Panc1 (cell line): ENCODE results near the gene SEMA3B.

Experiments
- CTCF ChIP-seq: fragments of 450-650 bp; IDR thresholded peaks from 2 replicates; pipeline ENCODE4 v1.5.1; 2017; ENCODE audit warnings: mild to moderate bottlenecking
- POLR2AphosphoS5 ChIP-seq: IDR thresholded peaks from 2 replicates; pipeline ENCODE4 v1.6.1; 2012; ENCODE audit warnings: mild to moderate bottlenecking, low read depth, low read length, moderate library complexity
- SIN3A ChIP-seq: IDR thresholded peaks from 2 replicates; pipeline ENCODE4 v1.6.1; 2012; ENCODE audit warnings: low read depth, mild to moderate bottlenecking, low read length, moderate library complexity, borderline replicate concordance; ENCODE audit not compliant: insufficient read depth
- TCF7L2 ChIP-seq: IDR thresholded peaks from 2 replicates; pipeline ENCODE4 v1.6.1; 2011; ENCODE audit warnings: mild to moderate bottlenecking, low read depth, low read length, inconsistent platforms
- TF ChIP-seq, protein P1 (sequence below), 2 experiments: IDR thresholded peaks; 2 replicates each; pipeline ENCODE4 v1.6.1; 2011 to 2012; ENCODE audit warnings: low read depth in 2 of 2, control low read depth in 1 of 2, low read length in 1 of 2, mild to moderate bottlenecking in 1 of 2, moderate library complexity in 1 of 2; ENCODE audit not compliant: insufficient read depth in 1 of 2

- no peak for TF ChIP-seq CTCF
- no peak for TF ChIP-seq POLR2AphosphoS5
- TF ChIP-seq SIN3A = no peak
- TF ChIP-seq TCF7L2 = no peak
- TF ChIP-seq, protein P1, sequence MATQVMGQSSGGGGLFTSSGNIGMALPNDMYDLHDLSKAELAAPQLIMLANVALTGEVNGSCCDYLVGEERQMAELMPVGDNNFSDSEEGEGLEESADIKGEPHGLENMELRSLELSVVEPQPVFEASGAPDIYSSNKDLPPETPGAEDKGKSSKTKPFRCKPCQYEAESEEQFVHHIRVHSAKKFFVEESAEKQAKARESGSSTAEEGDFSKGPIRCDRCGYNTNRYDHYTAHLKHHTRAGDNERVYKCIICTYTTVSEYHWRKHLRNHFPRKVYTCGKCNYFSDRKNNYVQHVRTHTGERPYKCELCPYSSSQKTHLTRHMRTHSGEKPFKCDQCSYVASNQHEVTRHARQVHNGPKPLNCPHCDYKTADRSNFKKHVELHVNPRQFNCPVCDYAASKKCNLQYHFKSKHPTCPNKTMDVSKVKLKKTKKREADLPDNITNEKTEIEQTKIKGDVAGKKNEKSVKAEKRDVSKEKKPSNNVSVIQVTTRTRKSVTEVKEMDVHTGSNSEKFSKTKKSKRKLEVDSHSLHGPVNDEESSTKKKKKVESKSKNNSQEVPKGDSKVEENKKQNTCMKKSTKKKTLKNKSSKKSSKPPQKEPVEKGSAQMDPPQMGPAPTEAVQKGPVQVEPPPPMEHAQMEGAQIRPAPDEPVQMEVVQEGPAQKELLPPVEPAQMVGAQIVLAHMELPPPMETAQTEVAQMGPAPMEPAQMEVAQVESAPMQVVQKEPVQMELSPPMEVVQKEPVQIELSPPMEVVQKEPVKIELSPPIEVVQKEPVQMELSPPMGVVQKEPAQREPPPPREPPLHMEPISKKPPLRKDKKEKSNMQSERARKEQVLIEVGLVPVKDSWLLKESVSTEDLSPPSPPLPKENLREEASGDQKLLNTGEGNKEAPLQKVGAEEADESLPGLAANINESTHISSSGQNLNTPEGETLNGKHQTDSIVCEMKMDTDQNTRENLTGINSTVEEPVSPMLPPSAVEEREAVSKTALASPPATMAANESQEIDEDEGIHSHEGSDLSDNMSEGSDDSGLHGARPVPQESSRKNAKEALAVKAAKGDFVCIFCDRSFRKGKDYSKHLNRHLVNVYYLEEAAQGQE (IDR thresholded peaks at IDR 0.05; ENCODE audit: insufficient read depth in 1 of 2, low read depth in 2 of 2, low read length in 1 of 2) = no peak
Measured at GRCh38 chr3:50265571-50265970, 3.4 kb upstream of the SEMA3B start.
